NCI-H446 (cell line): Measurements from ENCODE around the gene TMED10.
A peak's percentile ranks its signal among the peaks of the same experiment; 100 is the strongest.
"Not testable (repeated sequence)": the region's sequence is repeated elsewhere in the genome, so short reads cannot be mapped to it uniquely, and the experiment has no call there.

ENCODE experiments used
- DNase-seq, 2 experiments: peaks; one replicate each; lab custom pipeline; 2025; lab: John Stamatoyannopoulos, UW

The TMED10 gene

GRCh38 chr14:75190023-75190422 is 13.6 kb upstream of the TMED10 start:
- DNase-seq = no peak

- no peak for DNase-seq
Observed at GRCh38 chr14:75188520-75189268, 12.3 kb upstream of the TMED10 start.

- no peak for DNase-seq
Observed at GRCh38 chr14:75188086-75188485, 11.7 kb upstream of the TMED10 start.

GRCh38 chr14:75186953-75187352 is 10.5 kb upstream of the TMED10 start:
- no peak for DNase-seq

- no peak for DNase-seq
Observed at GRCh38 chr14:75185251-75186040, 9.0 kb upstream of the TMED10 start.

GRCh38 chr14:75184492-75184891 is 8.1 kb upstream of the TMED10 start:
- DNase-seq = no peak

- no peak for DNase-seq
Observed at GRCh38 chr14:75184039-75184438, 7.6 kb upstream of the TMED10 start.

- DNase-seq = no peak
Observed at GRCh38 chr14:75183225-75183624, 6.8 kb upstream of the TMED10 start.

- no peak for DNase-seq
Observed at GRCh38 chr14:75182821-75183220, 6.4 kb upstream of the TMED10 start.

GRCh38 chr14:75182163-75182562 is 5.8 kb upstream of the TMED10 start:
- DNase-seq = not testable (repeated sequence)

- no peak for DNase-seq
Observed at GRCh38 chr14:75181293-75182062, 5.1 kb upstream of the TMED10 start.

- DNase-seq = no peak
Observed at GRCh38 chr14:75175677-75176141, 703 bp downstream of the TMED10 start.

- DNase-seq = no peak
Observed at GRCh38 chr14:75174066-75174465, 2.3 kb downstream of the TMED10 start.

GRCh38 chr14:75170772-75171171 is 5.6 kb downstream of the TMED10 start:
- no peak for DNase-seq

GRCh38 chr14:75168586-75169335 is 7.7 kb downstream of the TMED10 start:
- no peak for DNase-seq

- no peak for DNase-seq
Observed at GRCh38 chr14:75167325-75167724, 9.1 kb downstream of the TMED10 start.

- peak in 1 of 2 experiments; percentile 37 for DNase-seq
Observed at GRCh38 chr14:75165586-75166391, 10.6 kb downstream of the TMED10 start.

GRCh38 chr14:75164809-75165208 is 11.6 kb downstream of the TMED10 start:
- DNase-seq = no peak

GRCh38 chr14:75163677-75164076 is 12.7 kb downstream of the TMED10 start:
- DNase-seq = no peak

- no peak for DNase-seq
Observed at GRCh38 chr14:75162631-75163030, 13.8 kb downstream of the TMED10 start.
